ENCODE measurements around the gene CUL2. TPM values are rescaled to one million over a fixed set of nuclear protein-coding genes. Genes with fewer than 3 reads are reported as not detected.
"Not testable (repeated sequence)": the region's sequence is repeated elsewhere in the genome, so short reads cannot be mapped to it uniquely, and the experiment has no call there.

The CUL2 gene
- total RNA-seq, 1 donor from 2014 or later = 24.9 TPM

- Histone ChIP-seq H3K4me3 (ENCODE audit: low read depth, low read length) (no peak overlapping the region), H3K36me3 (ENCODE audit: control insufficient read depth, insufficient read depth, low read length) (no peaks in the 10 kb centered on the region), H3K27me3 (ENCODE audit: control insufficient read depth, insufficient read depth, low read length) (no peaks in the 10 kb centered on the region)
- no peak for DNase-seq (ENCODE audit: low read depth)
- TF ChIP-seq CTCF (IDR thresholded peaks at IDR 0.05; ENCODE audit: insufficient read depth, low read length, poor library complexity, severe bottlenecking) = no peak
Measured at GRCh38 chr10:35058686-35059085, 31.5 kb downstream of the CUL2 start.

- no peaks in the 10 kb centered on the region for H3K27me3 ChIP-seq (ENCODE audit: control insufficient read depth, insufficient read depth, low read length)
- DNase-seq (ENCODE audit: low read depth) = peak; percentile 91
- no peak overlapping the region for H3K4me3 ChIP-seq (ENCODE audit: low read depth, low read length)
- H3K36me3 ChIP-seq (ENCODE audit: control insufficient read depth, insufficient read depth, low read length) = no peaks in the 10 kb centered on the region
- TF ChIP-seq CTCF (IDR thresholded peaks at IDR 0.05; ENCODE audit: insufficient read depth, low read length, poor library complexity, severe bottlenecking) = no peak
Measured at GRCh38 chr10:35058134-35058533, 32.0 kb downstream of the CUL2 start.

GRCh38 chr10:35056686-35057085 is 33.5 kb downstream of the CUL2 start:
- no peak for DNase-seq (ENCODE audit: low read depth)
- H3K27me3 ChIP-seq (ENCODE audit: control insufficient read depth, insufficient read depth, low read length) = no peaks in the 10 kb centered on the region
- H3K36me3 ChIP-seq (ENCODE audit: control insufficient read depth, insufficient read depth, low read length) = no peaks in the 10 kb centered on the region
- H3K4me3 ChIP-seq (ENCODE audit: low read depth, low read length) = no peak overlapping the region
- TF ChIP-seq CTCF (IDR thresholded peaks at IDR 0.05; ENCODE audit: insufficient read depth, low read length, poor library complexity, severe bottlenecking) = no peak

DNA sequence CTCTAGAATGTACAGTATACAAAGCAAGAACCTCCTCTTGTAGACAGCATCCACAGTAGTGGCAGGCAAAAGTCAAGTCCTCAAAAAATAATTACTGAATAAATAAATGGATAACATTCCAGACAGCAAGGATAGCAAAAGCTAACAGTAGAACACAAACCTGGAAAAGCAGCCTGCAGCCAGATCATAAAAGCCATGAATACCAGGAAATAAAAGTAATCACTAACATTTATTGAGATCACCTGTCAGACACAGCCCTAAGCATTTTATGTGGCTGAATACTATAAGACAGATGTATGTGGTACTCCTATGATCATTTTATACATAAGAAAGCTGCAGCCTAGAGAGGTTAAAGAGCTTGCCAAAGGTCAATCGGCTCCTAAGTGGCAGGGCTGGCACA is 34.0 kb downstream of the CUL2 start:
- no peaks in the 10 kb centered on the region for H3K36me3 ChIP-seq (ENCODE audit: control insufficient read depth, insufficient read depth, low read length)
- no peak for DNase-seq (ENCODE audit: low read depth)
- no peak overlapping the region for H3K4me3 ChIP-seq (ENCODE audit: low read depth, low read length)
- H3K27me3 ChIP-seq (ENCODE audit: control insufficient read depth, insufficient read depth, low read length) = no peaks in the 10 kb centered on the region
- no peak for TF ChIP-seq CTCF (IDR thresholded peaks at IDR 0.05; ENCODE audit: insufficient read depth, low read length, poor library complexity, severe bottlenecking)

DNA sequence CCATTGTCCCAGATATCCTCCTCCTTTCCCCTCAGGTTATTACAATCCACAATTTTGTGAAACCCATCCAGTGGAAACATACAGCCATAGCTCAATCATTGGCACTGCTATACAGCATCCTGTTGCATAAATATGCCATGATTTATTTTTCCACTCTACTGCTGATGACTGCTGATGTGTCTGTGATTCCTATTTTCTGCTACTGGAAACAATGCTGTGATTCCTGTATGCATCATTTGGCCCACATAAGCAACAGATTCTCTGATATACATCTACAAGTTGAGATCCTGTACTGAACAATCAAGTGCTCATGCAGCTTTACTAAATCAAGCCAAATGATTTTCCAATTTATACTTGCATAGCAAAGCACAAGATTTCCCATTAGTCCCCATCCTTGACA is 39.6 kb downstream of the CUL2 start:
- Histone ChIP-seq H3K36me3 (ENCODE audit: control insufficient read depth, insufficient read depth, low read length) (no peaks in the 10 kb centered on the region), H3K27me3 (ENCODE audit: control insufficient read depth, insufficient read depth, low read length) (no peaks in the 10 kb centered on the region), H3K4me3 (ENCODE audit: low read depth, low read length) (no peak overlapping the region)
- no peak for TF ChIP-seq CTCF (IDR thresholded peaks at IDR 0.05; ENCODE audit: insufficient read depth, low read length, poor library complexity, severe bottlenecking)
- DNase-seq (ENCODE audit: low read depth) = no peak

- no peak for DNase-seq (ENCODE audit: low read depth)
- no peak for TF ChIP-seq CTCF (IDR thresholded peaks at IDR 0.05; ENCODE audit: insufficient read depth, low read length, poor library complexity, severe bottlenecking)
- peaks cover 1% of the 10 kb centered on the region for H3K36me3 ChIP-seq (ENCODE audit: control insufficient read depth, insufficient read depth, low read length)
- no peak overlapping the region for H3K4me3 ChIP-seq (ENCODE audit: low read depth, low read length)
- no peaks in the 10 kb centered on the region for H3K27me3 ChIP-seq (ENCODE audit: control insufficient read depth, insufficient read depth, low read length)
Measured at GRCh38 chr10:35046074-35046473, 44.1 kb downstream of the CUL2 start.

DNA sequence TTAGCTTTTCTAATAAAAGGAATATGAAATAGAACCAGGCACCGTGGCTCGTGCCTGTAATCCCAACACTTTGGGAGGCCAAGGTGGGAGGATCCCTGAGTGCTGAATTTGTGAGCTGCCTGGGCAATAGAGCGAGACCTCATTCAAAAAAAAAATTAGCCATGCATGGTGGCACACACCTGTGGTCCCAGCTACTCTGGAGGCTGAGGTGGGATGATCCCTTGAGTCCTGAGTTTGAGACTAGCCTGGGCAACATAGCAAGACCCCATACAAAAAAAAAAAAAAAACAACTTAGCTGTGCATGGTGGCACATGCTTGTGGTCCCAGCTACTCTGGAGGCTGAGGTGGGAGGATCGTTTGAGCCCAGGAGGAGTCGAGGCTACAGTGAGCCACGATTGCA is 44.9 kb downstream of the CUL2 start:
- H3K27me3 ChIP-seq (ENCODE audit: control insufficient read depth, insufficient read depth, low read length); H3K4me3 ChIP-seq (ENCODE audit: low read depth, low read length); H3K36me3 ChIP-seq (ENCODE audit: control insufficient read depth, insufficient read depth, low read length); DNase-seq (ENCODE audit: low read depth): not testable (repeated sequence)
